NCI-H1694 (cell line): Measurements from ENCODE around the gene ANKRD18B.
"Not testable (repeated sequence)": the region's sequence is repeated elsewhere in the genome, so short reads cannot be mapped to it uniquely, and the experiment has no call there.

Experiments
- DNase-seq: peaks from one replicate; lab custom pipeline; 2025; lab: John Stamatoyannopoulos, UW

ANKRD18B gene

DNA sequence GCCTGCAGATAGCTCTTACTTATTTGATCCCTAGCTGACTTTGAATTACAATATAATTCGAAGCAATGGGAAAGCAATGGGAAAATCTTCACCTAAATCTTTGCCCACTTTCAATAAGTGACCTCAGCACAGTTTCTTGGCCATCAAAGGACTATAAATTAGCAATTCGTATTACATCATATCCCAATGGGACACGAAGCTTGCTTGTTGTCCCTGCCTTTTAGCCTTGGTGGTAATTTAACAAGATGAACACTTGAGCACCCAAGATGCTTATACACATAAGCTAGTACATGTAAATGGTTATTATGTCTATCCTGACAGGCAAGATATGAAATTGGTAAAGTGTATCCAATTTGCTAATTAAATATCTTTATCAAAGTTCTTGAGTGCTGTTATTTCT is 9.9 kb downstream of the ANKRD18B start:
- DNase-seq = not testable (repeated sequence)

DNA sequence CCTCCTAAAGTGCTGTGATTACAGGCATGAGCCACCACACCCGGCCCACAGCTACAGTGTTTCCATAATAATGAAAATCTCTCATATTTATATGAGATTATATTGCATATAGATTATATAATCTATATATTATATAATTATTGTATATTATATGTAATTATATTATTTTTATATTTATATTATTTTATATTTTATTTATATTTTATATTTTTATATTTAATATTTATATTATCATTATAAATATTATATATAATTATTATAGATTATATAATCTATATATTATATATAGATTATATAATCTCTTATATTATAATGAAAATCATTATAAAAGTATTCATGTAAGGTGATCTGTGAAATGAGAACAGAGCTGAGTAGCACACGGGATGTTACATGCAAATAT is 11.5 kb downstream of the ANKRD18B start:
- no peak for DNase-seq

- DNase-seq = not testable (repeated sequence)
These were observed 19.4 kb downstream of the ANKRD18B start for GRCh38 chr9:33543463-33543862.

DNA sequence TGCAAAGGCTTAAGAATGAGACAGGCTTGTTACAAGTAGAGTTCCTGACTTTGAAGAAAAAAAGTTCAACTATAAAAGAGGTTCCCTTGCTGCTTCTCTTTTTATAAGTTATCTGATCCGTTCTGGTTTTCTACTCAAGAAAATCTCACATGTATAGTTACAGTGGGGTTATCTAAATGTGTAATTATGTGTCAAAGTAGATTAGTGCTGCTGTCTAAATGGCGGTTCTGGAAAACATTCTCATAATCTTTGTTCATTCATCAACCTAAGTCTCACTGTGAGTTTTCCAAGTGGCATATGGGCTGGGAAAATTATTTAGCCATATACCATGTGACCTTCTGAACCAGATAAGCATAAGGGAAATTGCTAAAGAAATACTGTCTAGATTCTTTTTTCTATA is 21.7 kb downstream of the ANKRD18B start:
- not testable (repeated sequence) for DNase-seq

DNA sequence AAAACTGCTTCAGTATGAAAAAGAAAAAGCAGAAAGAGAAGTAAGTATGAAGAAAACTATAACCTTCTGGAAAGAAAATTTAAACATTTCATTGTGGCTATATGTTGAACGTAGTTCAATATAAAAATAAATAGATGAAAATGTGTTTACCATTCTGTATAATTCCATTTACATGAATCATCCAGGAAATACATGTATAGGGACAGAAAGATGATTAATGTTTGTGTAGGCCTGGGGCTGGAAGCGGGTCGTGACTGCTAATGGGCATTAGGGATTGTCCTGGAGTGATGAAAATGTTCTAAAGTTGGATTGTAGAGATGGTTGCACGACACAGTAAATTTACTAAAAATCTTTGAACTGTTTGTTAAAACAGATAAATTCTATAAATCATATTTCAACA is 24.8 kb downstream of the ANKRD18B start:
- not testable (repeated sequence) for DNase-seq

DNA sequence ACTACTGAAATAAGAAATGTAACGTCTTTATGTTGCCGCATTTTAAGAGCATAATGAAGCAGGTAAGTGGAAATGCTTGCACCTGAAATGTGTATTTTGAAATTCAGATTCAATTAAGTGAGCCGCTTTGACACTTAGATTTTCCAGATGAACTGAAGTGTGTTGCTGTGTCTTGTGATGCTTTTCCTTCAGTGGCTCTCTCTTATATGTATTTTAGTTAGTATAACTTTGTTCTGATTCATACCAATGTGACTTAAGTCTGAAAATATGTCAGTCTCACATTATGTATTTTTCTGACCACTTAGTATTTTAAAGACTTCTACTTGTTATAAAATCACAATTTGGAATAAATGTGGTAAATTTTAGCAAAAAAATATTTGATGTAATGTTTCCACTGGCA is 25.4 kb downstream of the ANKRD18B start:
- DNase-seq = not testable (repeated sequence)

- DNase-seq = not testable (repeated sequence)
These were observed 27.1 kb downstream of the ANKRD18B start for GRCh38 chr9:33551183-33551582.

DNA sequence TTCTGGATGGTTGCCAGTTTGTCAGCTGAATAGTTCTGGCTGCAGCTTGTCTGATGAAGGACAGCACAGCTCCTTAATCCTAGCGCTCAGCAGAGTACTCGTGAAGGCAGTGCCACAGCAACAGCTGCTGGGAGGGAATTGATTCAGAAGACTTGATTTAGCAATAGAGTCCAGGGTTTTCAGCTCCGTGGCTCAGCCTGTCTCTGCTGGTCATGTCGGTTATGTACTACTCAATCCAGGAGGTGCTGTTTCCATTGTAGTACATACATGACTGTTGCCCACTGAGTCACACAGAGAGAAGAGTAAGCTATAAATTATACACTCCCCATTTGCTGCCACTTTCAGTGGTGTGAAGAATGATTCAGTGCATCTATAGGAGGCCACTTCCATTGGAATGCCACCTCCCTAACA is 28.3 kb downstream of the ANKRD18B start:
- DNase-seq = peak; percentile 22

DNA sequence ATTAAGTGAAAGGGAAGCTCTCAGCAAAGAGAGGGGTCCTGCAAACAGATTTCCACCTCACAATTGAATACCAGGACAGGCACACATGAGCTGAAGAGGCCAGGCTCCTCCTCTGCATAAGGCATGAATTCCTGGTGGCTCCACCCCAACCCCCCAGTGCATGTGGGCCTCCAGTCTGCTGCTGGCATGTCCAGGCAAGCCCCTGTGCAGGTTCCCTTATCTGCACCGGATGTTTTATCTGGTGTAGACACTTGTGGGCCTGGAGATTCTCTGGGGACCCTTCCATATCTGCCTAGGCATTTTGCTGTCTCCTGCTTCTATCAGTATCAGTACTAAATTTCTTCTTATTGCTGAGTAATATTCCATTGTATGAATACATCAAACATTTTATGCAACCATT is 36.2 kb downstream of the ANKRD18B start:
- DNase-seq = not testable (repeated sequence)

- not testable (repeated sequence) for DNase-seq
These were observed 38.1 kb downstream of the ANKRD18B start for GRCh38 chr9:33562196-33562595.

DNA sequence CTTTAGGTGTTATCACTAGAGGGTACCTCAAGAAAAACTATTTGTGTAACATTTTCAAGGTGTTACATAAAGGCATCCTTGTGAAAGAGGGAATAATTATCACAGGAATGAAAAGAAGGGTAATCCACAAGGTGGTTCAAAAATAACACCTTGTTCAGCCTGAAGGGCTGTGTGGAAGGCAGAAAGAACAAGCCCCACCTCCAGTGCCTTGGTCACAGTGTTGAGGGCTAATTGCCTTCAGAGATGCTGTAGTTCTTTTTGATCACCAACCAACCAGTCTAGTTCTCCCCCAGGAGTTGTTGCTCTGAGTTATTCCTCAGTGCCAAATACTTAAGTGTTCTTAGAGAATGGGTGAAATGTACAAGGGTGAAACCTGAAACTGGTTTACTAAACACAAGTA is 43.7 kb downstream of the ANKRD18B start:
- DNase-seq = not testable (repeated sequence)

- DNase-seq = not testable (repeated sequence)
These were observed 53.7 kb downstream of the ANKRD18B start for GRCh38 chr9:33577786-33578185.

DNA sequence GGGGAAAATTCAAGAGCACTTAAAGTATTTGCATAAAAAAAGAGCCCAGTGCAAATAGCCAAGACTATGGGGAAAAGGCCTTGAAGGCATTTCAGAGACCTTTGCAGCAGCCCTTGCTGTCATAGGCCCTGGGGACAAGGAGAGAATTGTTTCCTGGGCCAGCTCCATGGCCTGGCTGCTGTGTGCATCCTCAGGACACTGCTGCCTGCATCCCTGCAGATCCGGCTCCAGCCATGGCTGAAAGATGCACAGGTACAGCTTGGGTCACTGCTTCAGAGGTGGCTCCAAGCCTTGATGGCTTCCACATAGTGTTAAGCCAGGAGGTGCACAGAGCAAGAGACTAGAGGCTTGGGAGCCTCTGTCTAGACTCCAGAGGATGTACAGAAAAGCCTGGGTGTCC is 55.9 kb downstream of the ANKRD18B start:
- not testable (repeated sequence) for DNase-seq

DNA sequence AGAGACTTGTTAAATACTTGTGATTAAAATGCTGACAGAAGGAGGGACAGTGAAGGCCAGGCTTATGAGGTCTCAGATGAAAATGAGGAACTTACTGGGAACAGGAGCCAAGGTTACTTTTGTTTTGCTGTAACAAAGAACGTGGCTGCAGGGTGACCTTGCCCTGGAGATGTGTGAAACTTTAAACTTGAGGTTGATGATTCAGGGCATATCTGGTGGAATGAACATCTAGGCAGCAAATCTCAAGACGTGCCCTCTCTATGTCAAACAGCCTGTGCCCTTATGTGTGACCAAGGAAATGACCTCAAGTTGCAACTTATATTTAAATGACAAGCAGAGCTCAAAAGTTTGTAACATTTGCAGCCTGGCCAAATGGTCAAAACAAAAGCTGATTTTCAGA is 58.6 kb downstream of the ANKRD18B start:
- DNase-seq = not testable (repeated sequence)

DNA sequence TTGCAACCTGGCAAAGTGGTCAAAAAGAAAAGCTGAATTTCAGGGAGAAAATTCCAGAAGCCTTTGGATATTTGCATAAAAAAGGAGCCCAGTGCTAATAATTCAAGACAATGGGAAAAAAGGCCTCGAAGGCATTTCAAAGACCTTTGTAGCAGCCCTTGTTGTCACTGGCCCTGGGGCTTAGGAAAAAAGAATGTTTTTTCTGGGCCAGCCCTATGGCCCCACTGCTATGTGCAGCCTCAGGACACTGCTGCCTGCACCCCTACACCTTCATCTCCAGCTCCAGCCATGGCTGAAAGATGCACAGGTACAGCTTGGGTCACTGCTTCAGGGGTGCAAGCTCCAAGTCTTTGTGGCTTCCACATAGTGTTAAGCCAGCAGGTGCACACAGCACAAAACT is 62.1 kb downstream of the ANKRD18B start:
- DNase-seq = not testable (repeated sequence)

DNA sequence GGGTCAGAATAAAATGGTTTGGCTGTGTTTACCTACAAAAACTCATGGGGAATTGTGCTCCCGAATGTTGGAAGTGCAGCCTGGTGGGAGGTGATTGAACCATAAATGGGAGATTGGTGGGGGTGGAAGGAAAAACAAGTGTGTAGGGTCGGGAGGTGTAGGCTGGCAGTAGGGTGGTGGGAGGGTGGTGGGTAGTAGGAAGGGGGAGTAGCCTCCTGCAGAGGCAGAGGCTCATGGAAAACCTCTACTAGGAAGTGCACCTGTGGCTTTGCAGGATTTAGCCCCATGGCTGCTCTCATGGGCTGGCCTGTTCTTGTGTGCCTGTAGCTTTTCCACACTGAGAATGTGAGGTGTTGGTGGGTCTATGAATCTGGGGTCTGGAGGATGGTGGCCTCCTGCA is 63.7 kb downstream of the ANKRD18B start:
- not testable (repeated sequence) for DNase-seq

DNA sequence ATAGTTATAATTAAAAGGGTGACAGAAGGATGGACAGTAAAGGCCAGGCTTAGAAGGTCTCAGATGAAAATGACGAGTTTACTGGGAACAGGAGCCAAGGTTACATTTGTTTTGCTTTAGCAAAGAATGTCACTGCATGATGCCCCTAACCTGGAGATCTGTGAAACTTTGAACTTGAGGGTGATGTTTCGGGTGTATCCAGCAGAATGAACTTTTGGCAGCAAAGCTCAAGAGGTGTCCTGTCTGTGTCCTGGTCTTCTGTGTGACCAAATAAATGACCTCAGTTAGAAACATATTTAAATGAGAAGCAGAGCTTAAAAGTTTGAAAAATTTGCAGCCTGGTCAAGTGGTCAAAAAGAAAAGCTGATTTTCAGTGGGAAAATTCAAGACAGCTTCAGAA is 64.8 kb downstream of the ANKRD18B start:
- not testable (repeated sequence) for DNase-seq

- not testable (repeated sequence) for DNase-seq
These were observed 66.8 kb downstream of the ANKRD18B start for GRCh38 chr9:33590857-33591256.

GRCh38 chr9:33596974-33597373 is 72.9 kb downstream of the ANKRD18B start:
- not testable (repeated sequence) for DNase-seq

DNA sequence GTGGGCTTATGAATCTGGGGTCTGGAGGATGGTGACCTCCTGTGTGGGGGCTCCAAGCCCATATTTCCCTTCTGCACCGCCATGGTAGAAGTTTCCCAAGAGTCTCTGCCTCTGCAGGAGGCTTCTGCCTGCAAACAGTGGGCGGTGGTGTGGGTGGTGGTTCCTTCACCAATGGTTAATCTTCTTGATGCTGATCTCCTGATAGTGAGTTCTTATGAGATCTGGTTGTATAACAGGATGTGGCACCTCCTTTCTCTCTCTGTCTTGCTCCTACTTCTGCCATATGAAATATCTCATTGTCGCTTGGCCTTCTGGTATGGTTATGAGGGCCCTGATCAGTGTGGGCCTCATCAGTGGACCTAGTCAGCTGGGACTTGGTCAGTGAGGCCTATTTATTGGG is 73.3 kb downstream of the ANKRD18B start:
- DNase-seq = not testable (repeated sequence)

DNA sequence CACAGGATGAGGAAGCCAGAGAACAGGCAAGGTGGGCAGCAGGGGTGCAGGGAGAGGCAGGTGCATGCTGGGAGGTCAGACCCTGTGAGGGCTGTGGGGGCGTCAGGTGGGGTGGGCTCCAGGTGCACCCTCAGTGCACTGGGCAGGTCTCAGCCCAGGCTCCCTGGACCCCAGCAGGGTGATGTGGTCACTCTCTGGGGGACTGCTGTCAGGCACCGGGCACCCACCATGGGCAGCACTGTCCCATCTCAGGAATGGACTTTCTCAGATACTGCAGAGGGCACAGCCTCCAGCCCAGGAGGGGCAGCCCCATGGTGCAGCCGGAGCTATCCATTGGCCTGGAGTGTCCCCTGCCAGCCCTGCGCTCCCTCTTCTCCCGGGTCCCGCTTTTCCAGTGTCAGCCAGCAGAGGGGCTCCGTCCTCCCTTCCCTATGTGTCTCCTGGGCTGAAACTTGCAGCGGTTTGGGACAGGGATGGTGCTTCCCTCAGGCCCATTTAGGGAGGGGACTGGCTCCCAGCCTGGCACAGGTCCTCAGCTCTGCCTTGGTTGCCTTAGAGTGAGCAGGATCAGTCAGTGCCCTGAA is 74.8 kb downstream of the ANKRD18B start:
- DNase-seq = not testable (repeated sequence)

DNA sequence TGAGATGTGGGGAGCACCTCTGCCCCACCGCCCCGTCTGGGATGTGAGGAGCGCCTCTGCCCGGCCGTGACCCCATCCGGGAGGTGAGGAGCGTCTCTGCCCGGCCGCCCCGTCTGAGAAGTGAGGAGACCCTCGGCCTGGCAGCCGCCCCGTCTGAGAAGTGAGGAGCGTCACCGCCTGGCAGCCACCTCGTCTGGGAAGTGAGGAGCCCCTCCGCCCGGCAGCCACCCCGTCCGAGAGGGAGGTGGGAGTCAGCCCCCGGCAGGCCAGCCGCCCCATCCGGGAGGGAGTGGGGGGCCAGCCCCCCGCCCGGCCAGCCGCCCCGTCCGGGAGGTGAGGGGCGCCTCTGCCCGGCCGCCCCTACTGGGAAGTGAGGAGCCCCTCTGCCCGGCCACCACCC is 76.9 kb downstream of the ANKRD18B start:
- not testable (repeated sequence) for DNase-seq

GRCh38 chr9:33604249-33604648 is 80.2 kb downstream of the ANKRD18B start:
- not testable (repeated sequence) for DNase-seq

DNA sequence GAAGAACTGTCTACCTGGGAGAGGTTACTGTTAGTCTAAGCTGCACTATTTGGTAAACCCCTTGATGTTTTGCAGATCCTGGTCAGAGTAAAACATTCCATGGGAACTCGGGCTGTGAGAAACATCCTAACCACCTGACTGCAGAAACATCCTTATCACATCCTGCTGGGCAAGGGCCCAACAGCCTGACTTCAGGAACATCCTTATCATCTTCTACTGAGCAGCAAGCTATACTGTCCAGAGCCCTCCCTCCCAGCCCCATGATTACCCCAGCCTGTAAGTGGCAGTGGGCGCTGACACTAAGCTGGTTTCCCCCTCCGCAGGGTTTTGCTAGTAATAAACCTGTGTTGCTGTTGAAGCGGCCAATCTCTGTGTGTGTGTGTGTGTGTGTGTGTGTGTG is 80.9 kb downstream of the ANKRD18B start:
- DNase-seq = not testable (repeated sequence)
